Peyer's patch (tissue), 4 donors: ENCODE data around the gene FNIP1. TPM values are rescaled to one million over a fixed set of nuclear protein-coding genes. Genes with fewer than 3 reads are reported as not detected.
"Not testable (repeated sequence)": the region's sequence is repeated elsewhere in the genome, so short reads cannot be mapped to it uniquely, and the experiment has no call there.

Experiments used
- DNase-seq, 3 donors: peaks; one replicate each; pipeline ENCODE4 v3.0.0-alpha.2; 2017 to 2019
- H3K27ac ChIP-seq, 4 donors: fragments of 200-600 bp; sonication (generic); one replicate each; pipeline ENCODE4 v1.5.1; 2016 to 2019
- H3K27me3 ChIP-seq, 2 donors: fragments of 200-600 bp; sonication (generic); one replicate each; pipeline ENCODE4 v1.5.1; 2019
- H3K36me3 ChIP-seq, 3 donors: fragments of 200-600 bp; sonication (generic); one replicate each; pipeline ENCODE4 v1.5.1; 2016 to 2019
- H3K4me1 ChIP-seq, 4 donors: fragments of 200-600 bp; sonication (generic); one replicate each; pipeline ENCODE4 v1.5.1; 2016 to 2019
- H3K4me3 ChIP-seq, 4 donors: fragments of 200-600 bp; sonication (generic); 1 replicate in 3 of 4; 2 replicates in 1 of 4; pipeline ENCODE4 v1.5.1; 2016 to 2019; ENCODE audit warnings: mild to moderate bottlenecking in 1 of 4
- H3K9me3 ChIP-seq, 4 donors: fragments of 200-600 bp; sonication (generic); one replicate each; pipeline ENCODE4 v1.5.1; 2016 to 2019; ENCODE audit warnings: mild to moderate bottlenecking in 1 of 4
- CTCF ChIP-seq, 6 experiments: fragments of 450-650 bp in 4 of 6; fragments of 200-600 bp in 2 of 6; sonication (generic) in 1 of 6; IDR thresholded peaks; one replicate each; pipeline ENCODE4 v1.5.1; 2017 to 2019; ENCODE audit warnings: antibody characterized with exemption in 6 of 6, mild to moderate bottlenecking in 3 of 6, moderate library complexity in 1 of 6
- POLR2A ChIP-seq, 2 donors: fragments of 450-650 bp; IDR thresholded peaks; one replicate each; pipeline ENCODE4 v1.5.1; 2017; ENCODE audit warnings: antibody characterized with exemption in 2 of 2, mild to moderate bottlenecking in 2 of 2, moderate library complexity in 2 of 2
- total RNA-seq, 4 donors: library from RNA; depleted of rRNA; stranded (reverse); fragments of >200 nt; gene quantifications; one replicate each; pipeline ENCODE4 v1.1.0, GENCODE V29; 2016

Gene FNIP1
- total RNA-seq, 4 donors from 2014 or later, result 36.9 to 49.5 (median 46.1) TPM

- Histone ChIP-seq H3K4me1 (no peaks in the 10 kb centered on the region), H3K36me3 (no peaks in the 10 kb centered on the region), H3K4me3 (no peak overlapping the region), H3K27ac (no peak overlapping the region), H3K27me3 (no peaks in the 10 kb centered on the region), H3K9me3 (no peaks in the 10 kb centered on the region)
- DNase-seq, result no peak
- no peak for TF ChIP-seq POLR2A (IDR thresholded peaks at IDR 0.05)
- TF ChIP-seq CTCF (IDR thresholded peaks at IDR 0.05), result no peak
These were observed 189.4 kb downstream of the FNIP1 start for GRCh38 chr5:131607418-131607817.

- no peaks in the 10 kb centered on the region for H3K27me3 ChIP-seq
- no peak overlapping the region for H3K27ac ChIP-seq
- H3K9me3 ChIP-seq, result no peaks in the 10 kb centered on the region
- no peak for DNase-seq
- TF ChIP-seq CTCF (IDR thresholded peaks at IDR 0.05), result no peak
- H3K4me1 ChIP-seq, result no peaks in the 10 kb centered on the region
- H3K36me3 ChIP-seq, result no peaks in the 10 kb centered on the region
- no peak overlapping the region for H3K4me3 ChIP-seq
These were observed 191.7 kb downstream of the FNIP1 start for GRCh38 chr5:131605086-131605485.

GRCh38 chr5:131595088-131596033 is 201.5 kb downstream of the FNIP1 start:
- peaks cover 0 to 5% (median 0%) of the 10 kb centered on the region in 4 donors for H3K4me1 ChIP-seq
- H3K27me3 ChIP-seq, result no peaks in the 10 kb centered on the region
- H3K4me3 ChIP-seq, result no peak overlapping the region
- H3K27ac ChIP-seq, result peak overlapping the region in 2 of 4 donors; percentile 13 to 60
- H3K9me3 ChIP-seq, result no peaks in the 10 kb centered on the region
- TF ChIP-seq CTCF (IDR thresholded peaks at IDR 0.05) (no peak), POLR2A (IDR thresholded peaks at IDR 0.05) (no peak)
- H3K36me3 ChIP-seq, result no peaks in the 10 kb centered on the region
- no peak for DNase-seq

- DNase-seq, result no peak
- TF ChIP-seq CTCF (IDR thresholded peaks at IDR 0.05) (no peak), POLR2A (IDR thresholded peaks at IDR 0.05) (no peak)
- Histone ChIP-seq H3K9me3 (no peaks in the 10 kb centered on the region), H3K27me3 (no peaks in the 10 kb centered on the region), H3K27ac (peak overlapping the region in 1 of 4 donors; percentile 4), H3K4me3 (no peak overlapping the region), H3K36me3 (no peaks in the 10 kb centered on the region), H3K4me1 (peaks cover 0 to 5% (median 0%) of the 10 kb centered on the region in 4 donors)
These were observed 202.9 kb downstream of the FNIP1 start for GRCh38 chr5:131593921-131594320.

GRCh38 chr5:131593436-131593835 is 203.4 kb downstream of the FNIP1 start:
- DNase-seq, result not testable (repeated sequence)

More at GRCh38 chr5:131593436-131593835, 203.4 kb downstream of the FNIP1 start:
- H3K4me3 ChIP-seq, H3K4me1 ChIP-seq, H3K27me3 ChIP-seq, H3K27ac ChIP-seq, H3K9me3 ChIP-seq, H3K36me3 ChIP-seq: not testable (repeated sequence)

Other genes starting within 250 kb of the FNIP1 start
- gene RAPGEF6, start 161.8 kb downstream of the FNIP1 start, total RNA-seq, result 100 to 1,000 TPM in 1 of 4 donors, 10 to 100 TPM in 3; 16.7 to 104 (median 22.6) TPM
- not detected for gene MEIKIN, start 148.6 kb upstream of the FNIP1 start, total RNA-seq
- gene ACSL6, start 214.6 kb upstream of the FNIP1 start, total RNA-seq, result 10 to 100 TPM in 1 of 4 donors, 1 to 10 TPM in 2, not detected in 1; 1.1 to 12.4 (median 7.4) TPM